Liver (tissue), 9 donors: ENCODE data around the gene PPP1R16B. TPM values are rescaled to one million over a fixed set of nuclear protein-coding genes. Genes with fewer than 3 reads are reported as not detected.

Experiments
- DNase-seq: peaks from one replicate; pipeline ENCODE4 v3.0.0-alpha.2; 2017; ENCODE audit warnings: low spot score
- H3K27ac ChIP-seq, 2 donors: one replicate each; pipeline ENCODE4 v1.7.0; 2013; ENCODE audit warnings: inconsistent platforms in 2 of 2, low read length in 2 of 2, control low read depth in 1 of 2, low read depth in 1 of 2, mild to moderate bottlenecking in 1 of 2
- H3K27me3 ChIP-seq, 4 donors: one replicate each; pipeline versions ENCODE4 v1.6.1 to v1.7.0; 2013; ENCODE audit warnings: low read length in 3 of 4, inconsistent platforms in 1 of 4, mild to moderate bottlenecking in 1 of 4, moderate library complexity in 1 of 4; ENCODE audit not compliant: control insufficient read depth in 4 of 4, insufficient read depth in 4 of 4
- H3K36me3 ChIP-seq, 4 donors: one replicate each; pipeline versions ENCODE4 v1.6.1 to v1.7.0; 2013; ENCODE audit warnings: low read length in 3 of 4, mild to moderate bottlenecking in 3 of 4, low read depth in 1 of 4, moderate library complexity in 1 of 4; ENCODE audit not compliant: control insufficient read depth in 4 of 4, insufficient read depth in 3 of 4
- H3K4me1 ChIP-seq, 4 donors: one replicate each; pipeline versions ENCODE4 v1.6.1 to v1.7.0; 2013; ENCODE audit warnings: low read length in 3 of 4, mild to moderate bottlenecking in 3 of 4, moderate library complexity in 1 of 4; ENCODE audit not compliant: control insufficient read depth in 4 of 4, insufficient read depth in 4 of 4
- H3K4me3 ChIP-seq, 3 donors: one replicate each; pipeline versions ENCODE4 v1.6.1 to v1.7.0; 2013; ENCODE audit warnings: low read length in 3 of 3, control low read depth in 1 of 3, low read depth in 1 of 3, mild to moderate bottlenecking in 1 of 3
- H3K9ac ChIP-seq, 2 donors: one replicate each; pipeline ENCODE4 v1.7.0; 2013; ENCODE audit warnings: low read length in 2 of 2, mild to moderate bottlenecking in 2 of 2, moderate library complexity in 2 of 2, control low read depth in 1 of 2, low read depth in 1 of 2
- H3K9me3 ChIP-seq, 4 donors: one replicate each; pipeline versions ENCODE4 v1.6.1 to v1.7.0; 2013; ENCODE audit warnings: low read length in 3 of 4; ENCODE audit not compliant: control insufficient read depth in 4 of 4
- EGR1 ChIP-seq, 2 donors: IDR thresholded peaks; 2 replicates each; pipeline ENCODE4 v1.6.1; 2016 to 2018; ENCODE audit warnings: antibody characterized with exemption in 2 of 2, low read depth in 2 of 2
- FOXA1 ChIP-seq: IDR thresholded peaks from 2 replicates; pipeline ENCODE4 v1.6.1; 2016; ENCODE audit warnings: antibody characterized with exemption
- FOXA2 ChIP-seq: IDR thresholded peaks from 2 replicates; pipeline ENCODE4 v1.6.1; 2016; ENCODE audit warnings: antibody characterized with exemption
- GABPA ChIP-seq, 2 donors: IDR thresholded peaks in 1 of 2; conservative IDR thresholded peaks in 1 of 2; 2 replicates each; pipeline ENCODE4 v1.6.1; 2016; ENCODE audit warnings: antibody characterized with exemption in 2 of 2, mild to moderate bottlenecking in 1 of 2, moderate library complexity in 1 of 2
- HNF4A ChIP-seq, 2 donors: conservative IDR thresholded peaks; 2 replicates each; pipeline ENCODE4 v1.6.1; 2016; ENCODE audit warnings: antibody characterized with exemption in 2 of 2, mild to moderate bottlenecking in 2 of 2
- NR2F2 ChIP-seq: IDR thresholded peaks from 2 replicates; pipeline ENCODE4 v1.6.1; 2016; ENCODE audit warnings: antibody characterized with exemption
- RAD21 ChIP-seq, 2 donors: IDR thresholded peaks; 2 replicates each; pipeline ENCODE4 v1.6.1; 2016; ENCODE audit warnings: antibody characterized with exemption in 2 of 2, mild to moderate bottlenecking in 2 of 2
- YY1 ChIP-seq: IDR thresholded peaks from 2 replicates; pipeline ENCODE4 v1.6.1; 2016; ENCODE audit warnings: antibody characterized with exemption, mild to moderate bottlenecking
- WGBS: extraction: QIAGEN DNeasy Blood & Tissue Kit; methylation state at CpG from one replicate; pipeline ENCODE4 v1.1.7; 2013; 5-methylcytosine and 5-hydroxymethylcytosine counted together
- polyA plus RNA-seq, 2 donors: library from polyadenylated mRNA; stranded (reverse) in 1 of 2; unstranded in 1 of 2; fragments of 200-250 nt in 1 of 2; fragments of >200 nt in 1 of 2; fragmentation: Nextera tagmentation in 1 of 2; extraction: Ambion mirVana in 1 of 2; gene quantifications; one replicate each; pipeline versions ENCODE4 v1.2.1 to v1.2.3, GENCODE V29; 2013 to 2015
- total RNA-seq, 2 donors: library from RNA; depleted of rRNA; stranded (reverse); fragments of >200 nt; gene quantifications; one replicate each; pipeline ENCODE4 v1.2.3, GENCODE V29; 2014
- TF ChIP-seq, protein P1 (sequence below): IDR thresholded peaks from 2 replicates; pipeline ENCODE4 v1.6.1; 2016; ENCODE audit warnings: antibody characterized with exemption
- TF ChIP-seq, protein P2 (sequence below): fragments of 150-350 bp; IDR thresholded peaks from 2 replicates; pipeline ENCODE4 v1.5.1; 2017; ENCODE audit warnings: improper control_type of control experiment, low read depth, low read length; ENCODE audit not compliant: missing input control
- TF ChIP-seq, protein P3 (sequence below): IDR thresholded peaks from 2 replicates; pipeline ENCODE4 v1.6.1; 2016; ENCODE audit warnings: antibody characterized with exemption
- TF ChIP-seq, protein P4 (sequence below): IDR thresholded peaks from 2 replicates; pipeline ENCODE4 v1.6.1; 2016; ENCODE audit warnings: antibody characterized with exemption, mild to moderate bottlenecking
- donor health status: healthy.
- donor health status: healthy.
- donor health status: healthy.
- donor health status: healthy.
- donor health status: healthy.

PPP1R16B gene
- total and polyA plus RNA-seq, 4 donors, result 0.84 to 5.7 (median 1.2) TPM

DNA sequence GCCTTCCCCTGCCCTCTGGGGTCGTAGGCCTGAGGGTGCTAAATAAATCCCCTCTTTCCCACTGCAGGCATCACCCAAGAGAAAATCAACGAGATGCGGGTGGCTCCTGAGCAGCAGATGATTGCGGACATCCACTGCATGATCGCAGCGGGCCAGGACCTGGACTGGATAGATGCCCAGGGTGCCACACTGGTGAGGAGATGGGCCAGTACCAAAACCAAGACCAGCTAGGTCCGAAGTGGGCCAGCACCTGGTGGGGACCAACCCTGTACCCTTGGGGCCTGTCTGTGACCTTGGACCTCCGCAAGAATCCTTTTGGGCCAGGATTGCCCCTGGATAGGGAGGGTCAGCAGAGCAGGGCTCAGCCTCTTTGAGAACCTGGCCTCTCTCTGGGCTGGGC lies 97.1 kb downstream of the PPP1R16B start:
- peaks cover 0 to 2% (median under 1%) of the 10 kb centered on the region in 4 donors for H3K9me3 ChIP-seq
- H3K4me1 ChIP-seq, result no peaks in the 10 kb centered on the region
- H3K4me3 ChIP-seq, result no peak overlapping the region
- H3K36me3 ChIP-seq, result no peaks in the 10 kb centered on the region
- H3K27me3 ChIP-seq, result no peaks in the 10 kb centered on the region
- TF ChIP-seq, protein P1, sequence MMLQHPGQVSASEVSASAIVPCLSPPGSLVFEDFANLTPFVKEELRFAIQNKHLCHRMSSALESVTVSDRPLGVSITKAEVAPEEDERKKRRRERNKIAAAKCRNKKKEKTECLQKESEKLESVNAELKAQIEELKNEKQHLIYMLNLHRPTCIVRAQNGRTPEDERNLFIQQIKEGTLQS, result no peak
- TF ChIP-seq, protein P2, sequence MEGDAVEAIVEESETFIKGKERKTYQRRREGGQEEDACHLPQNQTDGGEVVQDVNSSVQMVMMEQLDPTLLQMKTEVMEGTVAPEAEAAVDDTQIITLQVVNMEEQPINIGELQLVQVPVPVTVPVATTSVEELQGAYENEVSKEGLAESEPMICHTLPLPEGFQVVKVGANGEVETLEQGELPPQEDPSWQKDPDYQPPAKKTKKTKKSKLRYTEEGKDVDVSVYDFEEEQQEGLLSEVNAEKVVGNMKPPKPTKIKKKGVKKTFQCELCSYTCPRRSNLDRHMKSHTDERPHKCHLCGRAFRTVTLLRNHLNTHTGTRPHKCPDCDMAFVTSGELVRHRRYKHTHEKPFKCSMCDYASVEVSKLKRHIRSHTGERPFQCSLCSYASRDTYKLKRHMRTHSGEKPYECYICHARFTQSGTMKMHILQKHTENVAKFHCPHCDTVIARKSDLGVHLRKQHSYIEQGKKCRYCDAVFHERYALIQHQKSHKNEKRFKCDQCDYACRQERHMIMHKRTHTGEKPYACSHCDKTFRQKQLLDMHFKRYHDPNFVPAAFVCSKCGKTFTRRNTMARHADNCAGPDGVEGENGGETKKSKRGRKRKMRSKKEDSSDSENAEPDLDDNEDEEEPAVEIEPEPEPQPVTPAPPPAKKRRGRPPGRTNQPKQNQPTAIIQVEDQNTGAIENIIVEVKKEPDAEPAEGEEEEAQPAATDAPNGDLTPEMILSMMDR, result no peak
- TF ChIP-seq HNF4A (conservative IDR thresholded peaks at IDR 0.05), result no peak
- TF ChIP-seq FOXA2, result no peak
- TF ChIP-seq NR2F2, result no peak
- TF ChIP-seq YY1, result no peak
- no peak for TF ChIP-seq RAD21 (IDR thresholded peaks at IDR 0.05)
- no peak for TF ChIP-seq EGR1 (IDR thresholded peaks at IDR 0.05; ENCODE audit: low read depth in 2 of 2)
- no peak for TF ChIP-seq FOXA1
- TF ChIP-seq, protein P3, sequence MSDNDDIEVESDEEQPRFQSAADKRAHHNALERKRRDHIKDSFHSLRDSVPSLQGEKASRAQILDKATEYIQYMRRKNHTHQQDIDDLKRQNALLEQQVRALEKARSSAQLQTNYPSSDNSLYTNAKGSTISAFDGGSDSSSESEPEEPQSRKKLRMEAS, result no peak
- 95% methylated on average over 8 of the region's 8 CpGs for WGBS
- no peak for DNase-seq
- no peak overlapping the region for H3K27ac ChIP-seq
- no peak overlapping the region for H3K9ac ChIP-seq

DNA sequence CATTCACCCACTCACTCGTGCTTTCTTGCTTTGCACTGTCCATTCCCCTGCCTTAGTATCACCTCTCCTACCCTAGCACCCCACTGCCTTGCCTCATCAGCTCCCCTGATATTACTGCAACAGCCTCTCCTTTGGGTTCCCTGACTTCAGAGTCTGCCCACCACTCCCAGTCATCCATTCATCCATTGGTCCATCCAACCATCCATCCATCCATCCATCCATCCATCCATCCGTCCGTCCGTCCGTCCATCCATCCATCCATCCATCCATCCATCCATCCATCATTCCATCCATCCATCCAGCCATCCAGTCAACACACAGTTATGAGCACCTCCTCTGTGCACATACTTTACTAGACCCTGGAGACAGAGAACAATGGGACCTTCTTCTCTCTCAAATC lies 97.8 kb downstream of the PPP1R16B start:
- Histone ChIP-seq H3K4me1 (no peaks in the 10 kb centered on the region), H3K27me3 (no peaks in the 10 kb centered on the region), H3K9me3 (peaks cover 0 to 2% (median under 1%) of the 10 kb centered on the region in 4 donors), H3K9ac (no peak overlapping the region), H3K36me3 (no peaks in the 10 kb centered on the region), H3K27ac (no peak overlapping the region), H3K4me3 (no peak overlapping the region)
- TF ChIP-seq, protein P4, sequence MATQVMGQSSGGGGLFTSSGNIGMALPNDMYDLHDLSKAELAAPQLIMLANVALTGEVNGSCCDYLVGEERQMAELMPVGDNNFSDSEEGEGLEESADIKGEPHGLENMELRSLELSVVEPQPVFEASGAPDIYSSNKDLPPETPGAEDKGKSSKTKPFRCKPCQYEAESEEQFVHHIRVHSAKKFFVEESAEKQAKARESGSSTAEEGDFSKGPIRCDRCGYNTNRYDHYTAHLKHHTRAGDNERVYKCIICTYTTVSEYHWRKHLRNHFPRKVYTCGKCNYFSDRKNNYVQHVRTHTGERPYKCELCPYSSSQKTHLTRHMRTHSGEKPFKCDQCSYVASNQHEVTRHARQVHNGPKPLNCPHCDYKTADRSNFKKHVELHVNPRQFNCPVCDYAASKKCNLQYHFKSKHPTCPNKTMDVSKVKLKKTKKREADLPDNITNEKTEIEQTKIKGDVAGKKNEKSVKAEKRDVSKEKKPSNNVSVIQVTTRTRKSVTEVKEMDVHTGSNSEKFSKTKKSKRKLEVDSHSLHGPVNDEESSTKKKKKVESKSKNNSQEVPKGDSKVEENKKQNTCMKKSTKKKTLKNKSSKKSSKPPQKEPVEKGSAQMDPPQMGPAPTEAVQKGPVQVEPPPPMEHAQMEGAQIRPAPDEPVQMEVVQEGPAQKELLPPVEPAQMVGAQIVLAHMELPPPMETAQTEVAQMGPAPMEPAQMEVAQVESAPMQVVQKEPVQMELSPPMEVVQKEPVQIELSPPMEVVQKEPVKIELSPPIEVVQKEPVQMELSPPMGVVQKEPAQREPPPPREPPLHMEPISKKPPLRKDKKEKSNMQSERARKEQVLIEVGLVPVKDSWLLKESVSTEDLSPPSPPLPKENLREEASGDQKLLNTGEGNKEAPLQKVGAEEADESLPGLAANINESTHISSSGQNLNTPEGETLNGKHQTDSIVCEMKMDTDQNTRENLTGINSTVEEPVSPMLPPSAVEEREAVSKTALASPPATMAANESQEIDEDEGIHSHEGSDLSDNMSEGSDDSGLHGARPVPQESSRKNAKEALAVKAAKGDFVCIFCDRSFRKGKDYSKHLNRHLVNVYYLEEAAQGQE, result no peak
- TF ChIP-seq RAD21 (IDR thresholded peaks at IDR 0.05), result no peak
- TF ChIP-seq FOXA2, result no peak
- TF ChIP-seq, protein P1, result no peak
- TF ChIP-seq GABPA (IDR thresholded peaks at IDR 0.05 in 1 of 2, conservative IDR thresholded peaks at IDR 0.05 in 1 of 2), result no peak
- 58% methylated on average over 5 of the region's 5 CpGs for WGBS
- no peak for DNase-seq
